Ramos (cell line): ENCODE measurements around the gene B3GALT5.
"Not testable (repeated sequence)": the region's sequence is repeated elsewhere in the genome, so short reads cannot be mapped to it uniquely, and the experiment has no call there.

Source experiments
- in situ Hi-C: fragments of 300-500 bp; cut with MboI; formaldehyde crosslinking; loops from one replicate; pipeline ENCODE4 v1.14.3; 2022; ENCODE audit warnings: low sequenced_read_pairs; ENCODE audit not compliant: unreplicated experiment

Gene B3GALT5

DNA sequence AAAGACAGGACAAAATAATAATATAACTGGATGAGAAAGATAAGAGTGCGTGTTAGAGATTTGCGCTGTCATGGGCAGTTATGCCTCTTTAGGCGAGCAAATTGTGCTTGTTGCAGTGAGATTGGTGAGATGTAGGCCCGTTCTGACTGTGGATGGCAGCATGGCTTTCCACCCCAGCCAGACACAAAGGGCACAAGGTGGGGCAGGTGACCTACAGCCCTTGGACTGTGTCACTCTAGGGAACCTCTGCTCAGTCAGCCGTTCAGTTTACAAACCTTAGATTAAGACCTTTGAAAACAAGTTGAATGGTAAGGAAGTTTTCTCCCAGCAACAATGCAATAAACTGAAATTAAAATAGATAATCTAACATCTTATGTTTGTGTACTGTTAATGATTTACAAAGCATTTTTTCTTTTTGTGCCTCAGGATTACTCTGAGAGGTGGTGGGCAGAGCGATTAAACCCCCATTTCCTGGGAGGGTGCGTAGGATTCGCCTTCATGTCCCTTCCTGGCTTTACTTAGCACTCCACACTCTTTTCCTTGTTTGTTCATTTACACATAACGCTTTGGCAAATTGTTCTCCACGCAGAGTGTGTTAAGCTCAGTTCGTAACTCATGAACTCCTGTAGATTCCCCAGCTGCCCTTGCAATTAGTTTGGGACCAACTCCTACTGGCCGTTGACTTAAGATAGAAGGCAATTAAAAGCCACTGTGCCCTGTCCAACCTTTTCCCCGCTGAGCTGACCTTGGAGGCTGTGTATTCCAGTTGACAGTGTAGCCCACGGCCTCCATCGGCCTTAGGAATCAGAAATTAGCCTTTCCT, 74.1 kb downstream of the B3GALT5 start:
- in situ Hi-C loops, result no loop called here

DNA sequence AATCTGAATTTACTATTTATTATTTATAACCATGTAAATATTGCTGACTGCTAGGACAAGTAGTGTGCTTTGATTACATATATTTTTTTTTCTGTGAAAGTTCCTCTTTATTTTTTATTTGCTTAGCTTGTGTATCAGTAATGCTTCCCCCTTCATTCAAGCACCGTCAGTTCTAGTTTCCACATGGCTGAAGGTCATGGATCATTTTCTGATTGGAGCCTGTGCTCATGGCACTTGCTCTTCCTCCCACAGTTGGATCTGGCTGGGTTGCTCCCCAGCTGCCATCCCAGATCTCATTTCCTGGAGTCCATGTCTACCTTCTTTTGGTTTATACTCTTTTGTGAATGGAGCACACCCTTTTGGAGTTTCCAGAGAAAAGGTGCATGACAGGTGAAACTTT, 75.3 kb downstream of the B3GALT5 start:
- in situ Hi-C loops, result no loop called here

DNA sequence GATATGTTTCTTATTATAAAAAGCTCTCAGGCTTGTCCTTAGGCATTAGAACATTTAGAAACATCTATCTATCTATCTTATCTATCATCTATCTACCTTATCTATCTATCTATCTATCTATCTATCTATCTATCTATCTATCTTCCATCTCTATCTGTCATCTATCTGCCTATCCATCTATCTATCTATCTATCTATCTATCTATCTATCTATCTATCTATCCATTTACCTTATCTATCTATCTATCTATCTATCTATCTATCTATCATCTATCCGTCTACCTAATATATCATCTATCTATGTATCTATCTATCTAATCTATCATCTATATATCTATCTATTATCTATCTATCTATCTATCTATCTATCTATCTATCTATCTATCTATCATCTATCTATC, 77.1 kb downstream of the B3GALT5 start:
- in situ Hi-C loops, result not testable (repeated sequence)

DNA sequence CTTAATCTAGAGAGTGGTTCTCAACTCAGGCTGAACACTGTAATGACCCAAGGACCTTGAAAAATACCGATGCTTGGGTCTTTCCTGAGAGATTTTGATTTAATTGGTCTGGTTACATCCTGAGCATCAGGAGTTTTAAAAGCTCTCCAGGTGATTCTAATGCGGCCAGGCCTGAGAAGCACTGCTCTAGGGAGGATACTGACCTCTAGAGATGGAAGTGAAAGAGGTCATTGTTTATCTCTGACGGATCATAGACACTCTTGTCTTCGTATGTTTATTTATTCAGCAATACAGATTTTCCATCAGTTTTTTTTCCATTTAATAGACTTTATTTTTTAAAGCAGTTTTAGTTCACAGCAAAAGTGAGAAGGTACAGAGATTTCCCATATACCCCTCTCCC, 77.7 kb downstream of the B3GALT5 start:
- in situ Hi-C loops, result no loop called here

DNA sequence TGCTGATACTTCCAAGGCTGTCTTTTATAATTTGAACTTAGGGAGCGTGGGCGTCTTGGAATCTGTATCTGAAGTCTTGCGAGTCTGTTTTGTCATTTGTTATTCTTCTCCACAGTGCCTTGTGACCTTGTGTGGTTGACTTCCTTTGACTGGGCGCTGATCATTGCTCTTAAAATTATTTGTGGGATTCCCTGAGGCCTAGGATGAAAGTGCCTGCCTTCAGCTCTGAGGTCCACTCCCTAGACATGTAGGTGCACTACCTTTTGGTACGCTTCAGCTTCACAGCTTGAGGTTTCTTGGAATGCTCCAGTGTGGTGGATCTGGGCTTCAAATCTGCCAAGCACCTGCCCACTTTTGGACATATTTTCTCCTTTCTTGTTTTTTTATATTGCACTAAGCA, 82.0 kb downstream of the B3GALT5 start:
- in situ Hi-C loops, result no loop called here

DNA sequence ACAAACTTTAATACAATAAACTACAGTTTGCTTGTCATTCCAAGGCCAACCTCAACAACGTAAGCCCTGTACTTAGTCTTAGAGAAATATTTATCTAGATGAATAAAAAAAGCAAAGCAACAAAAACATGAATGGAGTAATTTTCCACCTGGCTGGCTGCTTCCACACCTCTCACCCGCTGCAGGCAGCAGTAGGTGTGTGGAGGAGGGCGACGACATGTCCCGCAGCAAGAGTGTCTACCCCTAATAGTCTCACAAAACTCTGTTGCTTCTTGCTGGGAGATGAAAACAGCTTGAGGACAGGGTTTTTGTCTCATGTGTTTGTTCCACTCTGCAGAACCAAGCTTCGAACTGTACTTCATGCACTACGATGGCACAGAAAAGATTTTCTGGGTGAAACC, 83.5 kb downstream of the B3GALT5 start:
- in situ Hi-C loops, result no loop called here

DNA sequence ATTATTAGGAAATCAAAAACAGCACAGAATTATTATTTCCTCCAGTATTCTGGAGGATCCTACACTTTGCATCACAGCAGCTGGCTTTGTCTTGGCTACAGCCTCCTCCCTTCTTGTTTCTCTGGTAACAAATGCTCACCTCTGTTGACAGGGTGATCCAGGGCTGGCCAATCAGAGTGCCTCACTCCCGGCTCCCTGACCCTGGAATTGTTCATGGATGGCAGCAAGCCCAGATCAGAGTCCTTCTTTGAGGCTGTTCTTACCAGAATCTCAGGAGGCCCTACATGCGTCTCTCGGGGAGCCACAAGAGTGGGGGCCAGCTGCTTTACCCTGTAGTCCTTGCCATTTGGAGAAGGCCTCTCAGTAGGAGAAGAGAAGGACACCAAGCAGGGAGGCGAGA, 83.9 kb downstream of the B3GALT5 start:
- in situ Hi-C loops, result no loop called here

DNA sequence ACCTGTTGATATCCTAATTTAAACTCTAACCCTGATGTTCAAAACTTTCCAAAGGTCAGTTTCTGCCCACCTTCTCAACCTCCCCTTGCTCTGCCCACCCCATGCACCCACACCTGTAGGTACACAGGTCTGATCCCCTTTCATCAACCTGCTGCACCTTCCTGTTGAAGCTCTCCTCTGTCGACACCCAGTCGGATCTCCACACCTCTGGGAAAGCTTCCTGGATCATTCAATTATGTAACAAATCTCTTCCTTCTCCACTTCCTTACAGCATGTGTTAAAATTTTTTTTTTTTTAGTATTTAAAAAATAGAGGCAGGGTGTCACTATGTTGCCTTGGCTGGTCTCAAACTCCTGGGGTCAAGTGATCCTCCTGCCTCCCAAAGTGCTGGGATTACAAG, 87.6 kb downstream of the B3GALT5 start:
- in situ Hi-C loops, result no loop called here

DNA sequence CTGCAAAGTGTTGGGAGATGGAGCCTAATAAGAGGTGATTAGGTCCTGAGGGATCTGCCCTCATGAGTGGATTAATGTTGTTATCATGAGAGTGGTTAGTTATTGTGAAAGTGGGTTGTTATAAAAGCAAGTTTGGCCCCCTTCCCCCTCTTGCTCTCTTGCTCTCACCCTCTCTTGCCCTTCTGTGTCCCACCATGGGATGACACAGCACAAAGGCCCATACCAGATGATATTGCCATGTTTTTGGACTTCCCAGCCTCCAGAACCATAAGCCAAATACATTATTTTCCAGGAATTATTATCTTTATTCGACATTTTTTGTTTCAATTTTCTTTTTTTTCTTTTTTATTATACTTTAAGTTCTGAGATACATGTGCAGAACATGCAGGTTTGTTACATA, 90.8 kb downstream of the B3GALT5 start:
- in situ Hi-C loops, result no loop called here

DNA sequence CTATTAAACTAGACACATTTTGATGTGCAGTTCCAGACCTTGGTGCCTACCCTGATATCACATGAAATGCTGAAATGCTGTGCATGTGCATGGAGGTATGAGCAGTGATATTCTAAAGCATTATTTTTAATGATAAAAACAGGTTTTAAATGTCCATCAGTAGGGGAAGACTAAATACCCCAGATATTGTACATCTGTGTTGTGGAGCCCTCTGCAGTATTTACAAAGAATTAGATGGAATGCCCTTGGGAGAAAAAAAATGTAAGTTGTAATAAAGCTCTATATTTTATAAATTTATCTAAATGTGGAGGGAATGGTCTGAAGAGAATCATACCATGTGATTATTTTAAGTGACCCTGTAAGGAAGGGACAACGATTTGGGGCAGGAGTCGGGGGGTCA, 93.1 kb downstream of the B3GALT5 start:
- in situ Hi-C loops, result no loop called here

DNA sequence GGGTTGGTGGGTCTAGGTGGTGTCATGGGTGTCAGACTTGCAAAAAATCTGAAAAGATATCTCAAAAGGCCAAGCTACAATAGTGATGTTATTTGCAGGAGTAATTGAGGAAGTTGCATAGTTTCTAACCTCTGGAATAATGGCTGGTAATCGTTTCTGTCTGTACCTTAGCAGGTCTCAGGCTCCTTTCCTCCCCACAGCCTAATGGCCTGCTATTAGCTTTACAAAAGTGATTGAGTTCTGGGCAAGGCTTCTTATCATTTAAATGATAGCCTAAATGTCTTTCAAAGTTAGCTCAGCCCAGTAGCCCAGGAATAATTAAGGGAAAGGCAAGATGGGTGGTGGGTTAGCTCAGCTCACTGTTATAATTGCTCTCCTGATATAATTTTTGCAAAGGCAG, 94.6 kb downstream of the B3GALT5 start:
- in situ Hi-C loops, result no loop called here

DNA sequence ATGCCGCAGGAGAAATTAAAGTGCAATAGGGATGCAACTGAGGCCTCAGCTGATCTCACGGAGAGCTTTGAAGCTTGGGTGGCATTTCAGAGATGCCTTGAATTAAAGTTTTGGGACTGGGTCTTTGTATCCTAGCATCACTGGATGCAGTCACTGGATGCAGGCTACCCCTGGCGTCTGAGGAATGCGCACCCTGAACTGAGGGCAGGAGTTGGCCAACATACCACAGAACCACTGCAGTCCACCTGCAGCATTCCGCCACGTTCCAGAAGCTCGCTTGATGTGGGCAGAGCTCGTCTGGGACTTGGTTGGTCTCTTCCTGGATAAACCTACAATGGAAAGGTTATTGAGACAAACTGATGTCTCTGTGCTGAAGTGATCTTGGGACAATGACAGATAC, 98.1 kb downstream of the B3GALT5 start:
- in situ Hi-C loops, result loop anchor here (5.0 kb wide), 1 partner anchor 194 kb away; no protein-coding TSS in a partner anchor

DNA sequence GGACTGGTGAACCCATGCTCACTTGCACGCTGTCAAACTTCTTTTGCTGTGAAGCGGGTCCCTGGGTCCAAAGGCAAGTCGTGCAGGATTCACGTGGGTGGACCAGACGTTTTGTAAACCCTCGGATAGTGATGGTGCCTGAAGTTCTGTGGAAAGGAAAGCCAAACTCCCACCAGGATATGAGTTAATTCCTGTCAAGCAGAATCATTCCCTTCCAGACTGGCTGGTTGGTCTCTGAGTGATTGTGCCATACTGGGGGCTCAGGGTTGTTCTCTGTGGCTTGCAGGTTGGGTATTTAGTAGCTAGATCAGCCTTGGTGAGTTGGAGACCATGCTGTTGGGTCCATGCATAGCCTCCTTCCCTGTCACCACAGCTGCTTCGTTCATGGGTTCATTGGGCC, 99.5 kb downstream of the B3GALT5 start:
- in situ Hi-C loops, result loop anchor here (5.0 kb wide), 1 partner anchor 195 kb away; no protein-coding TSS in a partner anchor

DNA sequence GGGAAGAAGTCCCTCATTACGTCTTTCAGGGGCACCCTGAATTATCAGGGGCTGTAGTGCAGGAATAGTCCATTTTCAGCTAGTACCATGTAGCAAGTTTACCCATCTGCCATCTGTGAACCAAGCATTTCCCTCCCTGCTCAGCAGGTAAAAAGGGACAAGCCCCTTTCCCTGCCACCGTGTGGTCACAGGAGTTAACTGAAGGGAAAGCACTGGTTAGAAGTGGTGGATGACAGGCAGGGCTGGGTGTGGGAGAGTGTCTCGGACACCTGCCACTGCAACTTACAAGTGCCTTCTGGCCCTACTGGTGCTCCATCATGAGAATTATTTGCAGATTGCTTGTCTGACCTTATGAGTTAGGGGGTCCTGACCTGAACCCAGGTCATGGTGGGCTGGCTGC, 100.2 kb downstream of the B3GALT5 start:
- in situ Hi-C loops, result loop anchor here (5.0 kb wide), 1 partner anchor 196 kb away; no protein-coding TSS in a partner anchor

DNA sequence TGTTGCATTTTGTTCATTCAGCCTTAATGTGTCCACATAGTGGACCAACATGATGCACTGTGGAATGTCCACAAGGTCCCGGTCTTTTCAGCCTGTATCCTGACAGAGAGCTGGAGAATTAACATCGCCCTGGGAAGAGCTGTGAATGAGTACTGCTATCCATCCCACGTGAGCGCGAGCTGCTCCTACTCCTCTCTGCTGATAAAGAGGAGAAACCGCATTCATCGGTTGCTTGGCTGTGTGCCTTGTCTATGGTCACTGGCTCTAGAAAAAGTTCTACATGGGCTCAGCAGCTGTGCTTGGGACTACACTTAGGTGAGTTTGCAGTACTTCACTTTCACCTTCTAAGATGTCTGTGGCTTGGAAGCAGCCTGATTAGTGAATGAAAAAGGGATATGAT, 101.2 kb downstream of the B3GALT5 start:
- in situ Hi-C loops, result loop anchor here (5.0 kb wide), 1 partner anchor 197 kb away; no protein-coding TSS in a partner anchor

DNA sequence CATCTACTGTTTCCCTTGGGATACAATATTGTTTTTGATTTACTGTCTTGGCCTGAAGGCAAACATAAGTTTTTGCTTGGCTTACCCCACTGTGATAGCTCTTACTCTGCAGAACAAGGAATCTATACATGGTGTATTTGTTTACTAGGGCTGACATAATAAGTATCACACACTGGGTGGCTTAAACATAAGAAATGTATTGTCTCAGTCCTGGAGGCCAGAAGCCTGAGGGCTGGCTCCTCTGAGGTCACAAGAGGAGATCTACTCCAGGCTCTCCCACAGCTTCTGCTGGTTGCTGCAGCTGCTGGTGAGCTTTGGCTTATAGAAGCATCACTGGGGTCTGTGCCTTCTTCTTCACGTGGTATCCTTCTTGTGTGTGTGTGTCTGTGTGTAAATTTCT, 101.6 kb downstream of the B3GALT5 start:
- in situ Hi-C loops, result loop anchor here (5.0 kb wide), 1 partner anchor 197 kb away; no protein-coding TSS in a partner anchor

DNA sequence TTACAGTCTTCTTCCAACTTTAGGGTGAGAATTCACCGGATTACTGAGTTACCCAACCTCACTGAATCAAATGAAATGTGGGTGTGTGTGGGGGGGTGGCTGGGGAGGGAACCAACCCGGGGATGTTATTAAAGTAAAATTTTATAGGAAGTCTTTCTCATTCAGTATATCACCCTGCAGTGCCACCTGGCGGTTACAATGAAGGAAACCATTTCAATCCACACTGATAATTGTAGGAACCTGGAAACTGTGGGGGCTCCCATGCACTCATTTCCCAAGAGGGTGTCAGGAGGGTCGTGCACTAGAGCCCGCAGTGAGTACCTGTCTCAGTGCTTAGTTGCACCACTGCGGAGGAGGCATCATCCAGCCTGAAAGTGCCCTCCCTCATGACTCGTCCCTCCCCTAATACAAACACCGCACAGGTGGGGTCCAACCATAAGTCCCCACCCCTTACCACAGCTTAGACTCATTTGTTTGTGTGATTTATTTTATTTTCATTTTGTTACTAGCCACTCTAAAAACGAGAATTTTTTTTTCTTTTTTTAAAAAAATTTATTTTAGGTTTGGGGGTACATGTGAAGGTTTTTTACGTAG, 103.2 kb downstream of the B3GALT5 start:
- in situ Hi-C loops, result no loop called here

DNA sequence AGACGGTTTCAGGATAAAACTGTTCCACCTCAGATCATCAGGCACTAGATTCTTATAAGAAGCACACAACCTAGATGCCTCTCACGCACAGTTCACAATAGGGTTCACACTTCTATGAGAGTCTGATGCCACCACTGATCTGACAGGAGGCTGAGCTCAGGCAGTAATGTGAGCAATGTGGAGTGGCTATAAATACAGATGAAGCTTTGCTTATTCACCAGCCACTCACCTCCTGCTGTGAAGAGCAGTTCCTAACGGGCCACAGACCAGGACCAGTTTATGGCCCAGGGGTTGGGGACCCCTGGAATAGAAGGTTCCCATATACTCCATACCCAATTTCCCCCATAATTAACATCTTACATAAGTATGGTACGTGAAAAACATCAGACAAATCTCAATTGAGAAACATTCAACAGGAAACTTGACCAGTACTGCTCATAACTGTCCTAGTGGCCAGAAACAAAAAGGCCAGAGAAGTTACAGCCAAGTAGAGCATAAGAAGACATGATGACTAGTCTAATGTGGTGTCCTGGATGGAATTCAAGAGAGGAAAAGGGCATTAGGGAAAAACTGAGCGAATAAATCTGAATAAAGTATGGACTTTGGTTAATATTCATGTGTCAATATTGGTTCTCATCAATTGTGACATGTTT, 107.5 kb downstream of the B3GALT5 start:
- in situ Hi-C loops, result no loop called here

DNA sequence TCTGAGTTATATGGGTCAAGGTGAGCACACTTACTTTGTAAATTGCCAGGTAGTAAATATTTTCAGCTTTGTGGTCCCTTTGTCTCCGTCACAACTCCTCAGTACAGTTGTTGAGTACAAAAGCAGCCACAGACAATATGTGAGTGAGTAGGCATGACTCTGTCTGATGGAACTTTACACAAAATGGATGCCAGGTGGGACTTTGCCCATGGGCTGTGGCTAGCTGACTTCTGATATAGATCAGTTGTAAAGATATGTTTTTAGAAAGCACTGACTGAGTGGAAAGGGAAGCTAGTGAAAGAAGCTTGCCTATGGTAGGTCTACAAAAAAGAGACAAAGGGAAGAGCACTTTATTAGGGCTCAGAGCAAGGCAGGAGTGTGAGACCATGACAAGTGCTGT, 109.1 kb downstream of the B3GALT5 start:
- in situ Hi-C loops, result no loop called here
